Stimulated activated CD4-positive, alpha-beta T cell treated with anti-CD3 and anti-CD28 coated beads, Interleukin-1b, Interleukin-23, amount 100 ng/mL, for 48 hours (primary cell): ENCODE results near the gene HRH3.

ENCODE experiments used
- DNase-seq: peaks from one replicate; pipeline ENCODE4 v3.0.0-alpha.2; 2020

Gene HRH3

GRCh38 chr20:62215020-62215990 is 4.8 kb downstream of the HRH3 start:
- no peak for DNase-seq

GRCh38 chr20:62214067-62214466 is 6.0 kb downstream of the HRH3 start:
- no peak for DNase-seq

GRCh38 chr20:62212299-62212698 is 7.8 kb downstream of the HRH3 start:
- no peak for DNase-seq

- no peak for DNase-seq
These were observed 8.2 kb downstream of the HRH3 start for GRCh38 chr20:62211769-62212288.

GRCh38 chr20:62211216-62211615 is 8.9 kb downstream of the HRH3 start:
- no peak for DNase-seq

GRCh38 chr20:62210496-62210855 is 9.6 kb downstream of the HRH3 start:
- DNase-seq: no peak

GRCh38 chr20:62209850-62210495 is 10.1 kb downstream of the HRH3 start:
- no peak for DNase-seq

- no peak for DNase-seq
These were observed 11.0 kb downstream of the HRH3 start for GRCh38 chr20:62208795-62209755.

GRCh38 chr20:62208061-62208794 is 11.8 kb downstream of the HRH3 start:
- DNase-seq: no peak

GRCh38 chr20:62206388-62206775 is 13.7 kb downstream of the HRH3 start:
- no peak for DNase-seq

GRCh38 chr20:62205618-62206387 is 14.3 kb downstream of the HRH3 start:
- DNase-seq: no peak

- DNase-seq: no peak
These were observed 16.6 kb downstream of the HRH3 start for GRCh38 chr20:62203378-62204030.

- DNase-seq: no peak
These were observed 17.3 kb downstream of the HRH3 start for GRCh38 chr20:62202676-62203377.

- DNase-seq: no peak
These were observed 18.0 kb downstream of the HRH3 start for GRCh38 chr20:62202083-62202395.

- DNase-seq: no peak
These were observed 18.6 kb downstream of the HRH3 start for GRCh38 chr20:62201173-62202082.

- DNase-seq: no peak
These were observed 19.4 kb downstream of the HRH3 start for GRCh38 chr20:62200491-62201172.

GRCh38 chr20:62198931-62199330 is 21.1 kb downstream of the HRH3 start:
- no peak for DNase-seq

- no peak for DNase-seq
These were observed 21.6 kb downstream of the HRH3 start for GRCh38 chr20:62198496-62198895.

- no peak for DNase-seq
These were observed 22.3 kb downstream of the HRH3 start for GRCh38 chr20:62197801-62198200.
